Measurements from ENCODE around the gene TCF25. TPM values are rescaled to one million over a fixed set of nuclear protein-coding genes. Genes with fewer than 3 reads are reported as not detected.

Gene TCF25
- total and polyA plus RNA-seq, 3 donors from 2014 or later: 225 to 345 (median 334) TPM

DNA sequence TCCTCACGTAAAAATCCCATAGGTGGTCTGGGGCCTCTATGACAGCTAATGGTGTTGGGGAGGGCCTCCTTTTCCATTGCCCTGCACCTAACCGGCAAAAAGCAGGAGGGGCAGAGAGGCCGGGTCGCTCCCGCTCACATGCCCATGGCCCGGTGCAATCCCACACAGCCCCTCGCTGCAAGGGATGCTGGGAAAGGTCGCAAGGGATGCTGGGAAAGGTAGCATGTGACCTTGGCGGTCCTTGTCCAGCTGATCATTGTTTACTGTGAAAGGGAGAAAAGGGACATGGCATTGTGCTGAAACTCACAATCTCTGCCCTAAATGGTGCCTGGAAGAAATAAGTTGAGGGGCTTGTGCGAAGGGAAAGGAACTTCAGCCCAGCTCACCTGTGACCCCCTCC, 85.2 kb downstream of the TCF25 start:
- no peaks in the 10 kb centered on the region for H3K9me3 ChIP-seq
- no peaks in the 10 kb centered on the region for H3K36me3 ChIP-seq (ENCODE audit: low read depth, missing control alignments)
- 87 to 92% methylated on average over 10 of the region's 10 CpGs for WGBS, 2 donors
- no peak for TF ChIP-seq CTCF (IDR thresholded peaks at IDR 0.05)
- no peak for TF ChIP-seq POLR2A (IDR thresholded peaks at IDR 0.05)
- H3K4me1 ChIP-seq: no peaks in the 10 kb centered on the region
- no peak overlapping the region for H3K4me3 ChIP-seq
- H3K27ac ChIP-seq: no peak overlapping the region
- intact Hi-C loops (cut with DNase I; ENCODE audit: low total_unique reads): no loop called here
- no peak for DNase-seq
- no peaks in the 10 kb centered on the region for H3K27me3 ChIP-seq

DNA sequence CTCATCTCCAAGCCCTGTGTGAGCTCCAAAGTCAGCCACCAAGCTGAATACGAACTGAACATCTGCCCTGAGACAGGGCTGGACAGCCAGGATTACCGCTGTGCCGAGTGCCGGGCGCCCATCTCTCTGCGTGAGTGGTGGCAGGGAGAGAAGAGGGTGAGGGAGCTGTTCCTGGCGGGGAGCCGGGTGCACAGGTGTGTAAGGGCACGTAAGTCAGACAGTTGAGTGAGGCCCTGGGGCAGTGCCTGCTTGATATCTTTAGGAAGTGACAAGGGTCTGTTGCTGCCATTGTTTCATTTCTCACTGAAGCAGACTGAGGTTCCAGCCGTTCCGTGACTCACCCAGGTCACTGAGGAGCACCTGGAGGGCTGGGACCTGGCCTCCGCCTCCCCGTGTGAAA, 87.6 kb downstream of the TCF25 start:
- TF ChIP-seq POLR2A (IDR thresholded peaks at IDR 0.05) (no peak), CTCF (IDR thresholded peaks at IDR 0.05) (no peak)
- intact Hi-C loops (cut with DNase I; ENCODE audit: low total_unique reads): no loop called here
- 95 to 96% methylated on average over 11 to 13 of the region's 13 CpGs for WGBS, 2 donors

More for the DNA sequence above, 87.6 kb downstream of the TCF25 start:
- no peak for DNase-seq
- no peaks in the 10 kb centered on the region for H3K36me3 ChIP-seq (ENCODE audit: low read depth, missing control alignments)
- H3K9me3 ChIP-seq: no peaks in the 10 kb centered on the region
- no peak overlapping the region for H3K4me3 ChIP-seq
- H3K27me3 ChIP-seq: no peaks in the 10 kb centered on the region
- no peak overlapping the region for H3K27ac ChIP-seq
- no peaks in the 10 kb centered on the region for H3K4me1 ChIP-seq

Other genes starting within 250 kb of the TCF25 start
- gene CHMP1A, start 215.9 kb upstream of the TCF25 start, total RNA-seq: 100 to 1,000 TPM; 106 to 123 TPM
- gene CHMP1A, start 215.9 kb upstream of the TCF25 start, polyA plus RNA-seq (ENCODE audit: insufficient read depth, low read depth, low replicate concordance): 90.0 TPM
- gene SPATA33, start 215.8 kb upstream of the TCF25 start, total RNA-seq: 10 to 100 TPM; 45.8 to 85.0 TPM
- gene SPATA33, start 215.8 kb upstream of the TCF25 start, polyA plus RNA-seq (ENCODE audit: insufficient read depth, low read depth, low replicate concordance): 201 TPM
- 10 to 100 TPM; 77.1 to 88.3 TPM for gene CDK10, start 186.9 kb upstream of the TCF25 start, total RNA-seq
- 68.0 TPM for gene CDK10, start 186.9 kb upstream of the TCF25 start, polyA plus RNA-seq (ENCODE audit: insufficient read depth, low read depth, low replicate concordance)
- gene SPATA2L, start 171.9 kb upstream of the TCF25 start, total RNA-seq: 10 to 100 TPM; 13.9 to 14.4 TPM
- 4.9 TPM for gene SPATA2L, start 171.9 kb upstream of the TCF25 start, polyA plus RNA-seq (ENCODE audit: insufficient read depth, low read depth, low replicate concordance)
- gene VPS9D1, start 152.7 kb upstream of the TCF25 start, total RNA-seq: 10 to 100 TPM; 22.4 to 25.0 TPM
- gene VPS9D1, start 152.7 kb upstream of the TCF25 start, polyA plus RNA-seq (ENCODE audit: insufficient read depth, low read depth, low replicate concordance): 26.9 TPM
- gene ZNF276, start 152.1 kb upstream of the TCF25 start, total RNA-seq: 10 to 100 TPM; 37.8 to 48.4 TPM
- 31.0 TPM for gene ZNF276, start 152.1 kb upstream of the TCF25 start, polyA plus RNA-seq (ENCODE audit: insufficient read depth, low read depth, low replicate concordance)
- gene FANCA, start 56.9 kb upstream of the TCF25 start, total RNA-seq: 100 to 1,000 TPM in 1 of 2 donors, 10 to 100 TPM in 1; 73.2 to 112 TPM
- gene FANCA, start 56.9 kb upstream of the TCF25 start, polyA plus RNA-seq (ENCODE audit: insufficient read depth, low read depth, low replicate concordance): 48.1 TPM
- gene SPIRE2, start 45.1 kb upstream of the TCF25 start, total RNA-seq: 10 to 100 TPM; 20.9 to 31.3 TPM
- 11.5 TPM for gene SPIRE2, start 45.1 kb upstream of the TCF25 start, polyA plus RNA-seq (ENCODE audit: insufficient read depth, low read depth, low replicate concordance)
- 10 to 100 TPM; 40.0 to 53.7 TPM for gene MC1R, start 45.3 kb downstream of the TCF25 start, total RNA-seq
- 30.1 TPM for gene MC1R, start 45.3 kb downstream of the TCF25 start, polyA plus RNA-seq (ENCODE audit: insufficient read depth, low read depth, low replicate concordance)
- gene TUBB3, start 49.8 kb downstream of the TCF25 start, total RNA-seq: 10 to 100 TPM; 38.8 to 61.7 TPM
- 56.5 TPM for gene TUBB3, start 49.8 kb downstream of the TCF25 start, polyA plus RNA-seq (ENCODE audit: insufficient read depth, low read depth, low replicate concordance)
- gene DEF8, start 75.2 kb downstream of the TCF25 start, total RNA-seq: 10 to 100 TPM; 38.1 to 46.4 TPM
- gene DEF8, start 75.2 kb downstream of the TCF25 start, polyA plus RNA-seq (ENCODE audit: insufficient read depth, low read depth, low replicate concordance): 26.8 TPM
- gene DBNDD1, start 145.9 kb downstream of the TCF25 start, total RNA-seq: 1 to 10 TPM; 4.7 to 5.1 TPM
- gene DBNDD1, start 145.9 kb downstream of the TCF25 start, polyA plus RNA-seq (ENCODE audit: insufficient read depth, low read depth, low replicate concordance): 2.3 TPM
- gene PRDM7, start 203.7 kb downstream of the TCF25 start, total RNA-seq: 10 to 100 TPM in 1 of 2 donors, 1 to 10 TPM in 1; 1.8 to 10.2 TPM
- 4.2 TPM for gene PRDM7, start 203.7 kb downstream of the TCF25 start, polyA plus RNA-seq (ENCODE audit: insufficient read depth, low read depth, low replicate concordance)

All from testis (tissue), 3 donors.